Measurements from ENCODE around the gene CRIM1. TPM values are rescaled to one million over a fixed set of nuclear protein-coding genes. Genes with fewer than 3 reads are reported as not detected.
A peak's percentile ranks its signal among the peaks of the same experiment; 100 is the strongest.

Gene CRIM1
- total RNA-seq, 1 experiment from 2014 or later = 96.4 TPM

DNA sequence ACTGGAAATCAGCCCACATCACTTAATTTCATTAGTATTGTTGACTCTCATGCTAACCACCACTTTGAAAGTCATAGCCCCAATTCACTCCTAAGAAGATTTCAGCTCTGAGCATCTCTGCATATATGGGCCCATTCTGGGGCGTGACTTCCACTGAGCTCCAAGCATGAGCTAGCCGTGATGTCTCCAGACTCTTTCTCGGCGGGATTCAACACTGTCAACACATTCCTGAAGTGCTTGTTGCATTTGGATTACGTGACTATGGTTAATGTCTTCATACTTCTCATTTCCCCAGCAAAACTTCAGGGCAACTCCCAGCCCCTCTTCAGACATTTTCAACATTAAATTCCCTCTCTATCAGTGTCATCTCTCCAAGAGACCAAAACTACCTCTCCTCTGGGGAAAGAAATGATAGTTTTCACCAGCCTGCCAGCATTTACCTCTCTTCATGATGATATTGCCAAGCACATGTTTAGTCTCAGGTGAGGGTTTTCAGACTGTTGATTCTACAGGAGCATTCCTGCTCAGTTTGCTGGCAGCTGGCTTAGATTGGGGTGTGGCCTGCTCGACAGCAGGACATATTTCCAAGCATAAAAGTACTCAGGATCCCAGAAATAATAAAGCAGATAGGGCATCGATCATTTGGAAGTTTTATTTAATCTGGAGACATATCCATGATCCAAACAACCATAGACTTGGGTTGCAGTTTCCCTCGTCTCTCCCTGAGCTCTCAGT, 160.7 kb downstream of the CRIM1 start:
- DNase-seq (ENCODE audit: low read depth) = peak; percentile 45

DNA sequence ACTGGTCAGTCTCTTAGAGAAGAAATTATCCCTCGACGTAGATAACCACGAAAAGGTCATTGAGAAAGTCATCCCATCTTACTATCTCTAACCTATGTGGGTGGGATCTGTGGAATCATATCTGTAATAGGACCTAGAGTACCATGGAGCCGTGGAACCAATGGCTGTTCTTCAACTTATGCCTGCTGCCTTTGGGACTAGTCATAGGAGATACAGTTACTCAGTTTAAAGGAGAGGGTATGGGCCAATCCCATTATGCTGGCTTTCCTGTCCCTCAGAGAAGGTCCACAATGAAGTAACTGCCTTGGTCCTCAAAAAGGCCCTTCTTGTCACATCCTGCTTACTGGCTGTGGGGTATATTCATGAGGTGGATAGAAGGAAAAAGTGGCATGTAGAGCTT, 164.9 kb downstream of the CRIM1 start:
- DNase-seq (ENCODE audit: low read depth) = no peak

DNA sequence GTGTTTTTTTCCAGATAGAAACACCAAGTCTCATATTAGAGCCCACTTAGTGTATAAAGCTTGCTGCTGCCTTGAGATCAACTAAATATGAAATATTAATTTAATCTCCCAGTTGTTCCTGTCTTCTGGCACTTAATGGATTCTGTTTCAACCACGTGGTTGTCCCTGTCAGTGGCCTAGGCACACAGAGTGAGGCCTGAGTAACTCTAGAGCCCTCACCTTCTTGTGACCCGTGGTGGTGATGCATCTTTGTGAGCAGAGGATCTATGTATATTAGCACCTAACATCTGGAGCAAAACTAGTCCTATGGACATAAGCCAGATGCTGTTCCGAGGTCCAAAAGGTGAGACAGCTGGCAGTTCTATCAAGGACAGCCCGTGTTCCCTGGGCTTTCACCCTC, 167.6 kb downstream of the CRIM1 start:
- DNase-seq (ENCODE audit: low read depth) = no peak

DNA sequence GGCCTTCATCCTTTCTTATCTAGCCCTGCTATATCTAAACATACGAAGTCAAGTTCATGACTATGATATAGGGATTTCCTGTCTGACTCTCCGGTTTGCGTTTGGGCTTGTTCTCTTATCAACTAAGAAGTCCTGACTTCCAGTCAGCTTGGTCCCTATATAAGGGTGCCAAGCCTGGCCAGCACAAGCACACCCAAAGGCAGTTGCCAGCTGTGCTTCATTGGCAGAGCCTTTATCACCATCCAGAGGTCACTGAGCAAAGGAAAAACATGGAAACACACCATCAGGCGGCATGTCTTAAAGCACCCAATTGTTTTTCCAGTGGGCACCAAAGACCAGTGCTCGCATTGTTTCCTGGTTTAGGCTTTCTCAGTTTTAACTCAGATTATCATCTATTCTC, 169.7 kb downstream of the CRIM1 start:
- DNase-seq (ENCODE audit: low read depth) = no peak

DNA sequence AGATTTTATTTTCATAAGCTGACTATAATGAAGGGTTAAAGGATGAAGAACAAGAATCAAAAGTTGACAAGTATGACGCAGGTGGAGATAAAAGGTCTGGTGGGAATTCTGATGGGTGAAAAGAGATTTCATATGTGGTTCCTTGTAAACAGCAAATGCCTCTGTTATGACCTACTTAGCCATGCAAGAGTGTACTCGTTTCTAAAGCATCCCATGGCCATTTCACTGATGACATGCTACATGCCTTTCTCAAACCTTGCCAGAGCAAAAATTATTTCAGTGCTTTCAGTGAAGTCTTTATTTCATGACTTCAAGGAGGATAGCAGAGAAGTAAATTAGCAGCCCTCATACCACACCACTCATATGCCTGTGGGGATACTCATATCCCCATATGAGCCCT, 170.6 kb downstream of the CRIM1 start:
- no peak for DNase-seq (ENCODE audit: low read depth)

DNA sequence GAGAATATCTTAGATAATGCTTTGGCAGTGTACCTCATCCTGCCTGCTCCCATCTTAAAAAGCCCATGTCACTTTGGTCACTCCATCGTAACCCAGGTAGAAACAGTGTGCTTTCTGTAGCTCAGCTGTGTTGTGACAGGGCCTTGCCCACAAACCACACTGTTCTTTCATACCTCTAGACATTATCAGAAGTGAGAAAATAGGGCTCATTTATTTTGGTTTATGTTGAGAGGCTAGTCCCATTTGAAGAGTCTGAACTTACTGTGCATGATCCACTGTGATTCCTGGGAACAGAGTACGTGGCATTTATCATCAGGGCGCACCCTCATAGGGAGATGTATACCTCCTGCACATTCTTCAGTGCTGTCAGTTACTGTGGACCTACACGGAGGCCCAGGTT, 172.7 kb downstream of the CRIM1 start:
- DNase-seq (ENCODE audit: low read depth) = no peak

DNA sequence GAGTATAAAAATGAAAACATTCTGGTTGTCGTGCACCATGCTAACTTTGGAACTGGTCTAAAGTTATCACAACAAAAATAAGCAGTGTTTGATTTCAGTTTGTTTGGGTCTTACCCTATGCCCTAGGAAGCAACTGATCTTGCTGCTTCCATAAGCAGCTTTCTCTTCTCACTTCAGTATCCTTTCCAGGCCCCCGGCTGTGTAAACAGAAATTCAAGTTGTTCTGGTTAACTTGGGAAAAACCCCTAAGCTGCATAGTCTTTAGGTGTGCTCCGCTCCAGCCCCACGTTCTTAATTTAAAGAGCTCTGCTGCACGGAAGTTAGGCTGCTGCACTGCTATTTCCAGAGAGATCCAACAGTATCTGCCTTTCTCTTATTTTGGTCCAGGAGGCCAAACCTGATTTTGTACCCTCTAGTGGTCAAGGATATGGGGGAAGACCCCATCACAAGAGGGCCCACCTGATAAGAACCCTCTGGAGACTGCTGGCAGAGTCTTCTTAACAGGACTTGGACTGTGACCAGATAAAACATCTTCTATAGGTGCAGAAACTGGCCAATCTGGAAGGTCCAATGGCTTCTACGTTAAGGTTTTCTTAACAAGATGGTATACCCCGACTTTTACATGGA, 173.3 kb downstream of the CRIM1 start:
- no peak for DNase-seq (ENCODE audit: low read depth)

DNA sequence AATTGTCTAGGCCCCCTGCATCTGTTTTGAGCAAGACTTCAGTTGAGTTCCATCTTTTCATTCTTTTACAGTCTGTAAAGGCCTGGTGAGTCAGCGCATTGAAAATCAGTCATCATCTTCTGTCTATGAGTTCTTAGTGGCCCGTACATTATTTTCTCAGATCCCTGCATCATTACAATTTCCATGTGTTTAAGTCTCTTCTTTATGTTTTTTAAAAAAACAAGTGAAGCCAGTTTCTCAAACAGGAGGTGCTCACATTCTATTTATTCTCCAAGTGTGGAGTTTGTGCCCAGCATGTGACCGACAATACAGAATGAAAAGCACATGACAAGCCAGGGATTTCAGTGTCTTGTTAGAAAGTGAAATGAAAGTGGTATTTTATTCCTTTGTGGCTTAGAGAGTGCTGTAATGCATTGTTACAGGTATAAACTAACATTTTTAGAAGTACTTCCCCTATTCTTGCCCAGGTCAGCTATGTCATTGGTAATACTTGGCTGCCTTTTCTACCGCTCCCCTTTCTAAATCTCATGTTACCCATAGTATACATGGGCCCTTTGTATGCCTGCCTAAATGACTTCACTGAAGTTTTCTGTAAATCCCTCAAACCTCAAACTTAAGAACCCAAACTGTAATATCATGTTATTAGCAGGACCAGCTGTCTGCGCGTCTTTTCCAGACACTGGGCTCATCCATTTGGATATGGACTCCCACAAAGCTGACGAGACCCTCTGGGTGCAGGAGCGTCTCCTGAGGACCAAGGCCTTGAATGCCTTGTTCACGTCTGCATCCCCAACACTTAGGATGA, 174.8 kb downstream of the CRIM1 start:
- DNase-seq (ENCODE audit: low read depth) = peak; percentile 46

DNA sequence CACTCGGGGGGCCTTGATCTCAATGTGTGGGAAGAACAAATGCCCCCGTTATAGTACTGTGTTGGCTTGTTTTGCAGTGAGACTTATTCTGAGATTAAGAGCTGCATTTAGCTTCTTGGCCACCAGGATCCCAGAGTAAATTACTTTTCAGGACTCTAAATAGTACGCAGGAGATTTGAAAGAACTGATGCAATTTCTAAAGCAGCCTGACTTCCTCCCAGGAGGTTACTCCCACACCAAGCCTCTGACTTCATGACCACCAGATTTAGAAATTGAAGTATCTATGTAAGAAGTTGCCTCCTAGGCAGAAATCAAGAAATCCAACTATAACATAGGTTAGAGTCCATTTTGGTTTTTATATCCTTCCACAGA, 175.4 kb downstream of the CRIM1 start:
- DNase-seq (ENCODE audit: low read depth) = peak; percentile 35

DNA sequence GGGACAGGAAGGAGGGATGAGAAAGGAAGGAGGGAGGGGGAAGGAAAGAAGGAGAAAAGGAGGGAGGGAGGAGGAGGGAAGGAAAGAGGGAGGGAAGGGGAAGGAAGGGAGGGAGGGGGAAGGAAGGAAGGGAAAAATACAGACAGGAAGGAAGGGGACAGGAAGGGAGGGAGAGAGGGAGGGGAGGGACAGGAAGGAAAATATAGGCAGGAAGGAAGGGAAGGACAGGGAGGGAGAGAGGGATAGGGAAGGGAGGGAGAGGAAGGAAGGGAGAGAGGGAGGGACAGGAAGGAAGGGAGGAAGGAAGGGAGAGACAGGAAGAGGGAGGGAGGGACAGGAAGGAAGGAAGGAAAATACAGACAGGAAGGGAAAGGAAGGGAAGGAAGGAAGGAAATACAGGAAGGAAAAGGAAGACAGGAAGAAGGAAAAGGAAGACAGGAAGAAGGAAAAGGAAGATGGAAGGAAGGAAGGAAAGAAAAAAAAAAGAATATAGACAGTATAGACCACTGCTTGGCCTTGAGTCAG, 178.8 kb downstream of the CRIM1 start:
- DNase-seq (ENCODE audit: low read depth) = no peak

DNA sequence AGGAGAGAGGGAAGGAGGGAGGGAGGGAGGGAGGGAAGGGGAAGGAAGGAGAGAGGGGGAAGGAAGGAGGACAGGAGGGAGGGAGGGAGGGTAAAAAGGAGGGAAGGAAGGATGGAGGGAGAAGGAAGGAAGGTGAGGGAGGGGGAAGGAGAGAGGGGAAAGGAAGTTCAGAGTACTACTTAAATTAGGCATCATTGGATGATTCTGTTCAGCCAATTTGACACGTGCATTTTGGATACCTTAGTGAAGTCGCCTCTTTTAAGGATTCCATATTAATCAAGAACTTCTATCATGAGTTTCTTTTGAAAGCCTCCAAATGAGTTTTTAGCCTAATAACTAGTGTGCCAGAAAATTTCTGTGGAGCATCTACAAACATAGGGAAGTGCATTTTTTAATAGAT, 179.5 kb downstream of the CRIM1 start:
- DNase-seq (ENCODE audit: low read depth) = no peak

DNA sequence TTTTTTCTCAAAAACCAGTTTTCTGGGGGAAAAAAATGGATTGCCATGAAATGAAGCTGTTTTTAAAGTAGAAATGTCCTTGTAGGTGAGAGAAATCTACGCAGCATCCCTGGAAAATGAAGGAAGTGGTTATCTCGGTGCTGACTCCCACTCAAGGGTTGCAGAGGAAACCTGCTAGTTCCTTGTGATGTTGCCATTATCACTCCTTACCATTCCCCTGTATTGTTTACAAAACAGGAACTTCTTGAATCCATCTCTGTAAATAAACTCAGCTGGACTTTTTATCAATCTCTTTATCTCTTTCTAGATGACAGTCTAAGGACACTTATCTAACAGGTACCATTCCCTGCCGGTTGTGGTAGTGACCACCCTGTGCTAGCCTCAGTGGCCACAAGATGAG, 181.2 kb downstream of the CRIM1 start:
- no peak for DNase-seq (ENCODE audit: low read depth)

DNA sequence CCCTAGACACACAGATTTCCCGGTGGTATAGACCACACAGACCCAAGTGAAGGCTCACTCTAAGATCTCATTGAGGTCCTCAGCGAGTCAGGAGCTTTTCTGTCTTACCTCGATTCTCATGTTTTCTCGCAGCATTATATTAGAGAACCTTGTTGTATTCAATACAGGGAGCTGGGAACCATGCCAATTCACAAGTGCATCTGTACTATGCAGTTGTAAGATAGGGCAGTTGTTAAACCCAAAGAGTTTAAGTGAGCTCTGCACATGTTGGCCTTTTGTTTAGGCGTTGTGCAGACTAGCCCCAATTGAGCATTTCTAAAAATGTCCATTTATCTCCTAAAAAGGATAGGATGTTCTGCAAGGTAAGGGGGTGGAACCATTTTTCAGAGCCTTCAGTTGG, 182.8 kb downstream of the CRIM1 start:
- DNase-seq (ENCODE audit: low read depth) = no peak

DNA sequence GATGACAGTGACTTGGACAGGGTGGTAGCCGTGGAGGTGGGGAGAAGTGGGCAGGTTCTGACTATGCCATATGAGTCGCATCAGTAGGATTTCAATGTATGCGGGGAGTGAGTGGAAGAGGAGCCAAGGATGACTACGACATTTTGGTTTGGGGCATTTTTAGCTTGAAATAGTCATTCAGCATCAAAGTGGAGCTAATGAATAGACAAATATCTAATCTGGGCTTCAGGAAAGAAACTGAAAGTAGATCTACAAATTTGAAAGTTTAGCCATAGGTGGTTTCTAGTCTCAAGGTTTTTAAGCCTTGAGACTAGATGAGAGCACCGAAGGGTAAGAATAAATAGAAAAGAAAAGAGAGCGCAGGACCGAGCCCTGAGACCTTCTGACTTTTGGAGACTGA, 184.1 kb downstream of the CRIM1 start:
- DNase-seq (ENCODE audit: low read depth) = no peak

DNA sequence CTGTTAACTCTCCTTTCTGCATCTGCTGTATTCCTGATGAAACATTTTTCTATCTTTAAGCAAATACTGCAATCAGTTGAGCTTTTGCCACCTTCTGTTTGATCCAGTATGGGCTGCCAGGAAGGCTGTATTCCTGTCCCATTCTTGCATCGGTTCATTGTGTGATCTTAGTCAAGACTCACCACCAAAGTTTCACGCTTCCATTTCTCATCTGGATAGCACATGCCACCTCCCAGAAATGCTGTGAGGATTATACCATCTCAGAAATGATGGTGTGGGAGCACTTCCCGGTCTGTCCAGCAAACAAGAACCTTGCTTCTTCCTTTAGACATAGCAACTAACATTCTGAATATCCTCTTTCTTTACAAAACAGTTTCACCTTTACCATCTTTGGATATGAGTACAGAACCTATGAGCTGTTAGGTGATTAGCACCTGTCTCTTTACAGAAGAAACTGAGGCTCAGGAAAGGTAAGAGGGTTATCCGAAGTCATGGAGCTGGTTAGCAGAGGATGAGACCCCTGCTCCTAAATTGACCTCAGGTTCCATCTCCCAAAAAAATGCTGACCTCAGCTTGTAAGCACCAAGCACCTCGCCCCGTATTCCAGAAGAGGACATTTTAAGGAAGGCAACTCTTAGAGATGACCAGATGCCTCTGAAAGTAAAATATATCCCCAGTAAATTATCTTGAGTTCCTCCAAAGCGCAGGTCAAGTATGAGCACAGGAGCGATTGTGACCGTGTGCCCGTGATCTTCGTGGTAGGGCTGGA, 185.6 kb downstream of the CRIM1 start:
- DNase-seq (ENCODE audit: low read depth) = no peak

DNA sequence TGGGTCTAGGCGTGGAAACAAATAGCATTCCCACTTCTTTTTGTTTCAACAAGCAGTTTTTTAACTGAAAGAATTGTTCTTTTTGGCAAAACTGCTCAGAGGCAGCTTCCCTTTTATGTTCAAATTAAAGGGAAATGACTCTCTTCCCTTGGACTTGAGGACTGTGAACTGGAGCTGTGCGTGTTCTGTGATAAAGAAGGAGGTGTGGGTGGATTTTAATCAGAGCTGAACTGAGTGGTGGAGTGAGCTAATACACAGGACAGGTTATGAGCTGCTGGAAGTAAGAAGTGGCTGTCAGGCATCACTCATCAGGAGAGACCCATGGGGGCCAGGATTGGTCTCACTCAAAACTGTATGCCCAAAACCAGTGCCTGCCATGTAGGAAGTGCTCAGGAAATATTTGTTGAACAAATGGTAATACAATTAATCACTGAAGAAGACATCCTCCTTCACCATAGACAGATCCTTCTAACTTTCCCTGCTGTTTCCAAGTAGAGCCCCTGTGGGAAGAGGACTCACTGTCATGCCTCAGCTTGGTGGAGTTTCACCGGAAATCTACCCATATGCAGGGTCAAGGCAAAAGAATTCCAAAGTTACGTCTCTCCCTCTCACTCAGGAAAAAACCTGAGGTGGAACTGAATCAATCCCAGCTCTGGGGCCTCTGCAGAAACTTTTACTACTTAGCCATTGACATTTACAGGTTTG, 186.5 kb downstream of the CRIM1 start:
- no peak for DNase-seq (ENCODE audit: low read depth)

DNA sequence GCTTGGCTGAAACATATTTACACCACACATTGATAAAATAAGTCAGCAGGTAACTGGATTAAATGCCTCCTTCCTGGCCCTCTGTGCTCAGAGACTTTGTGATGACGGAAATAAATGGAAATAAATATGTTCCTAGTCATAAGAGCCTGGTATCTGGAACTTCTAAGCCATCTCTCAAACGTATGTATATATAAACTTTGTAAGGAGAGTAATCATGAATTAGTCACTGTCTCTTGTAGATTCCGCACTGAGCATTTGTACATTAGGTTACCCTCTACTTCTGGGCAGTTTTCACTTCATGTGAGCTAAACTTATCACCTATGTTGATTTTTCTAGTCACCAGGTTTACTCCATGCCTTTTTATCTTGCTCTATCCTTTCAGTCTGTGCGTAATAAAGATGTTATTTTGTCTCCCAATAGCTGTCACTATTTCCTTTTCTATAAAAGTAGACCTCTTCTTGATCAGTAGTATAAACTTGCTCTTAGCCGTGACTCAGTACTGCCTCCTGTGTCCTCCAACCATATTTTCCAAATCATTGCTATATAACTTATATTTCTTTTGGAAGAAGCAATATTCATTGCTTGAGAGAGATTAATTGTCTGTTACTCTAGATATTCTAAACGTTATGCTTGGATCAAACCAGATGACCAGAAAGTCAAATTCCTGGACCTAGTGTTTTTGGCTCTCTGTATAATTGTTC, 189.2 kb downstream of the CRIM1 start:
- DNase-seq (ENCODE audit: low read depth) = no peak

DNA sequence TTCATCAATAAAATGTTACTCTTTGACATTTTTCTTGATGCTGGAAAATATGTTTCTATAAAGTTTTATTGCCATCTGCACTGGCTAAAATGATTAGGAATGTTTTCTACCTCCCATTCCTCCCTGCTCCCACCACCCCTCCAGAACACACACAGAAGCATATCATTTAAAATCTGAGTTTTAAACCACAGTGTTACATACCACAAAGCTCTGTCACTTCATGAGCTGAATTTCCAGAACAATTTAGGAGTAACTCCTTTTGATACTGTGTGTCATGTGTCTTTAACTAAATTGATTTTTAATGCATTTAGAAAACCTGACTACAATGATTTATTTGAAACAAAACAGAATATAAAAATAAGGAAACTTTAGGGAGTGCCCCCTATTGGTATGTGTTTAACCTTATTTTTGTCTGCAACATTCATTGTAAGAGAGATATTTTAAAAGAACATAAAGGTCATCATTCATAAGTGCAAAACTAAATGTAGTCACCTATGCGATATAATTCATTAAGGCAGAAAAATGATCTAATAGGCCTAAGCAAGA, 190.4 kb downstream of the CRIM1 start:
- DNase-seq (ENCODE audit: low read depth) = no peak

DNA sequence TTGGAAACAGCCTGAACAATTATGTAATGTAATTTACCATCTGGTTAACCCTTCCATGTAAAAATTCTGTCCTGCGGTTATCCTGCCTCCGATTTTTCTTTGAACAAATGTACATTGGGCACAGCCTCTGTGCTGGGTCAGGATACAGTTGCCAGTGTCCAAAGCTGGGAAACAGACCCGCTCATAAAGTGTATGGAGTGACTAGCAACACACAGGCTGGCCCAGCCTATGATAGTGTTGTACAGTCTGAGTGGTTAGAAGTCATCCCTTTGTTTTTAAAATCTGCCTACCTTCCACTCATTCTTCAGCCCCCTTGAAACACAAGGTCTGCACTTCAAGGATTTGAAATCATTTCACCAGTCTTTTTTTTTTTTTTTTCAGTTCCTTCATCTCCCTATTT, 192.3 kb downstream of the CRIM1 start:
- no peak for DNase-seq (ENCODE audit: low read depth)

DNA sequence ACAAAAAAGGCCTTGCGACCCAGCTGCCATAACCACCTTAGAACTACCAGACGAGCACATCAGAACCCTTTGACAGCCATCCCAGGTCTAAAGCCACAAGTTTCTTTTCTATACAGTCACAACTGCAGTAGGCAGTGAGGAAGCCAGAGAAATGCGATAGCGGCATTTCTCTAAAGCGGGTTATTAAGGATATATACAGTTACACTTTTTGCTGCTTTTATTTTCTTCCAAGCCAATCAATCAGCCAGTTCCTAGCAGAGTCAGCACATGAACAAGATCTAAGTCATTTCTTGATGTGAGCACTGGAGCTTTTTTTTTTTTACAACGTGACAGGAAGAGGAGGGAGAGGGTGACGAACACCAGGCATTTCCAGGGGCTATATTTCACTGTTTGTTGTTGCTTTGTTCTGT, 193.6 kb downstream of the CRIM1 start:
- DNase-seq (ENCODE audit: low read depth) = peak; percentile 41
